Natural killer cell (primary cell): ENCODE measurements around the gene P2RX3. TPM values are rescaled to one million over a fixed set of nuclear protein-coding genes. Genes with fewer than 3 reads are reported as not detected.

Source experiments
- ATAC-seq, 3 donors: fragments of 150-1000 bp in 2 of 3; fragments of 200-7000 bp in 1 of 3; cut with Tn5 transposase; 1 replicate in 1 of 3; 2 replicates in 2 of 3; pipeline ENCODE4 v1.10.0; 2021; ENCODE audit warnings: mild to moderate bottlenecking in 2 of 3, moderate library complexity in 2 of 3
- DNase-seq, 2 donors: peaks; one replicate each; pipeline versions ENCODE4 v3.0.0 to v3.0.0-alpha.2; 2013 to 2021; ENCODE audit warnings: mixed read lengths in 1 of 2
- H3K27ac ChIP-seq: one replicate; pipeline ENCODE4 v1.5.1; 2013; ENCODE audit warnings: mild to moderate bottlenecking, low read length
- H3K27me3 ChIP-seq: one replicate; pipeline ENCODE4 v1.6.1; 2013; ENCODE audit warnings: low read length; ENCODE audit not compliant: control insufficient read depth, insufficient read depth
- H3K36me3 ChIP-seq: one replicate; pipeline ENCODE4 v1.6.1; 2013; ENCODE audit warnings: low read length; ENCODE audit not compliant: control insufficient read depth, insufficient read depth
- H3K4me1 ChIP-seq: one replicate; pipeline ENCODE4 v1.6.1; 2013; ENCODE audit warnings: low read length; ENCODE audit not compliant: control insufficient read depth, insufficient read depth
- H3K4me3 ChIP-seq: one replicate; pipeline ENCODE4 v1.5.1; 2013; ENCODE audit warnings: low read length
- H3K9me3 ChIP-seq: one replicate; pipeline ENCODE4 v1.6.1; 2013; ENCODE audit warnings: low read length; ENCODE audit not compliant: control insufficient read depth, insufficient read depth
- H3K27ac Mint-ChIP-seq, 2 donors: one replicate each; pipeline ENCODE4 v1.8.0; 2022; ENCODE audit warnings: mild to moderate bottlenecking in 2 of 2, mixed read lengths in 2 of 2, moderate library complexity in 1 of 2
- H3K27me3 Mint-ChIP-seq, 2 donors: one replicate each; pipeline ENCODE4 v1.8.0; 2022; ENCODE audit warnings: low read depth in 2 of 2, mixed read lengths in 2 of 2
- H3K36me3 Mint-ChIP-seq: one replicate; pipeline ENCODE4 v1.8.0; 2022; ENCODE audit warnings: mixed read lengths
- H3K4me1 Mint-ChIP-seq, 2 donors: one replicate each; pipeline ENCODE4 v1.8.0; 2022; ENCODE audit warnings: mixed read lengths in 2 of 2
- H3K4me3 Mint-ChIP-seq: one replicate; pipeline ENCODE4 v1.8.0; 2022; ENCODE audit warnings: mild to moderate bottlenecking, moderate library complexity, mixed read lengths
- H3K9me3 Mint-ChIP-seq, 2 donors: one replicate each; pipeline ENCODE4 v1.8.0; 2022; ENCODE audit warnings: mixed read lengths in 2 of 2
- WGBS: methylation state at CpG from one replicate; pipeline ENCODE4 v1.1.7; 2013; ENCODE audit warnings: missing lambda C conversion rate; ENCODE audit not compliant: insufficient coverage; 5-methylcytosine and 5-hydroxymethylcytosine counted together
- intact Hi-C: fragments of 100-400 bp; cut with micrococcal nuclease; formaldehyde crosslinking; loops from one replicate; pipeline ENCODE4 v1.14.2; 2022
- total RNA-seq, 4 donors: library from RNA; stranded (reverse); fragments of 120-200 nt in 1 of 4; gene quantifications; one replicate each; pipeline versions ENCODE4 v1.2.3 to v1.2.4, GENCODE V29; 2013 to 2022
- TF ChIP-seq, protein P1 (sequence below): fragments of 200-600 bp; IDR thresholded peaks from one replicate; pipeline ENCODE4 v1.8.0; 2022; ENCODE audit warnings: antibody characterized with exemption

Gene P2RX3
- total RNA-seq, 3 donors from 2014 or later (not counting 1 experiment from before 2014, with no cell fraction given), result not detected

DNA sequence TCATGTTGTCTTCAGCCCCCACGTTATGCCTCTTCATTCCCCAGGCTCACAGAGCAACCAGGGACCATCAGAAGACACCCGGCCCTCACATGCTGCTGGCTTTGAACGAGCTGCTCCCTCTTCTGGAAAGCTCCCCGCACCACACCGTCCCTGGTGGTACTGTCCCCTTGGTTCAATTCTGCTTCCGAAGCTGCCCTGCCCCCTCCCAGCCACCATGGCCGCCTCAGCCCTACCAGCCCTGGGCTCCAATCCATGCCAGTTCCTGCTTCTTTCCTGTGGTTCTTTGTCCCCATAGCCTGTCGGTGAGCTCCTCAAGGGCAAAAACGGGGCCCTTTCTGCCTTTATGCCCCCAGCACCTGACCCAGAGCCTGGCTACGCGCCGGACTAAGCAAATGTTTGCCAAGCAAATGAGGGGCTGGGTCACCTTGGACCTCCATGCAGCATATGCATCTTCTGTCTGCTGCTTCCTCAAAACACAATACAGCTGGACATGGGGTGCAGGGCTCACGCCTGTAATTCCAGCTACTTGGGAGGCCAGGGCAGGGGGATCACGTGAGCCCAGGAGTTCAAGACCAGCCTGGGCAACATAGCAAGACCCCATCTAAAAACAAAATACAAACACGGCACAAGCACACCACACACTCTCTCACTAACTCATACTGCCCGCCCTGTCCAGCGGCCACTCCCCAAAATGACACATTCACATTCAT lies 34.7 kb upstream of the P2RX3 start:
- Mint-ChIP-seq H3K4me1 (no peaks in the 10 kb centered on the region), H3K4me3 (no peak overlapping the region), H3K36me3 (no peaks in the 10 kb centered on the region), H3K9me3 (no peaks in the 10 kb centered on the region), H3K27ac (no peak overlapping the region), H3K27me3 (no peaks in the 10 kb centered on the region)
- peaks cover 5% of the 10 kb centered on the region for H3K9me3 ChIP-seq
- no peak overlapping the region for H3K27ac ChIP-seq
- H3K36me3 ChIP-seq, result no peaks in the 10 kb centered on the region
- intact Hi-C loops, result no loop called here
- ATAC-seq, result no peak
- DNase-seq, result no peak
- H3K4me1 ChIP-seq, result no peaks in the 10 kb centered on the region
- H3K27me3 ChIP-seq, result no peaks in the 10 kb centered on the region
- H3K4me3 ChIP-seq, result no peak overlapping the region
- 91% methylated on average over 17 of the region's 17 CpGs for WGBS
- TF ChIP-seq, protein P1, sequence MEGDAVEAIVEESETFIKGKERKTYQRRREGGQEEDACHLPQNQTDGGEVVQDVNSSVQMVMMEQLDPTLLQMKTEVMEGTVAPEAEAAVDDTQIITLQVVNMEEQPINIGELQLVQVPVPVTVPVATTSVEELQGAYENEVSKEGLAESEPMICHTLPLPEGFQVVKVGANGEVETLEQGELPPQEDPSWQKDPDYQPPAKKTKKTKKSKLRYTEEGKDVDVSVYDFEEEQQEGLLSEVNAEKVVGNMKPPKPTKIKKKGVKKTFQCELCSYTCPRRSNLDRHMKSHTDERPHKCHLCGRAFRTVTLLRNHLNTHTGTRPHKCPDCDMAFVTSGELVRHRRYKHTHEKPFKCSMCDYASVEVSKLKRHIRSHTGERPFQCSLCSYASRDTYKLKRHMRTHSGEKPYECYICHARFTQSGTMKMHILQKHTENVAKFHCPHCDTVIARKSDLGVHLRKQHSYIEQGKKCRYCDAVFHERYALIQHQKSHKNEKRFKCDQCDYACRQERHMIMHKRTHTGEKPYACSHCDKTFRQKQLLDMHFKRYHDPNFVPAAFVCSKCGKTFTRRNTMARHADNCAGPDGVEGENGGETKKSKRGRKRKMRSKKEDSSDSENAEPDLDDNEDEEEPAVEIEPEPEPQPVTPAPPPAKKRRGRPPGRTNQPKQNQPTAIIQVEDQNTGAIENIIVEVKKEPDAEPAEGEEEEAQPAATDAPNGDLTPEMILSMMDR, result no peak

DNA sequence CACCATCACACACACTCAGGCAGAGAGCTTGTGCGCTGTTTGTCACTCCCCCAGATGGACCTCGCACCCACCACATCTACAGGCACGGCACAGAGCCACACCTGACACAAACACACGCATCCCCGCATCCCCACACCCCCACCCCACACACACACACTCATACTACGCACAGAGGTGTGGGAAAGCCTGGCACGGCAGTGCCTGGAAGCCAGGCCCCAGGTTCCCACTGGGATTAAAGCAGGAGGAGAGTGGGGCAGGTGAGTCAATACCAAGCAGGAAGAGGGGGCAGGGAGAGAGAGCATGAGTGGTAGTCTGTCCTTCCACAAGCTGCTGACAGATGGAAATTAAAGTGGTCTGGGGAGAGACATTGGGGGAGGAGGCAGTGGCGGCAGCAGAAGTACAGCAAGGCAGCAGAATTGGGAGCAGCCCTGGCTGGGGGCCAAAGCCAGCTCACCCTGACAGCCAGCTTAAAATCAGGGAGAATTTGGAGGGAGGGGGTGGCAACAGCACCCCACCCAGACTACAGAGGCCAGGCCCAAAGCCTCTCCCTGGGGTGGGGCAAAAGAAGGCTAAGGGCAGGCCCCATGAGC lies 34.1 kb upstream of the P2RX3 start:
- H3K9me3 ChIP-seq, result peaks cover 4% of the 10 kb centered on the region
- Mint-ChIP-seq H3K4me1 (no peaks in the 10 kb centered on the region), H3K4me3 (no peak overlapping the region), H3K27ac (no peak overlapping the region), H3K36me3 (no peaks in the 10 kb centered on the region), H3K27me3 (no peaks in the 10 kb centered on the region), H3K9me3 (no peaks in the 10 kb centered on the region)
- H3K4me3 ChIP-seq, result no peak overlapping the region
- H3K27me3 ChIP-seq, result no peaks in the 10 kb centered on the region
- no peak for DNase-seq
- WGBS, result 89% methylated on average over 8 of the region's 8 CpGs
- H3K36me3 ChIP-seq, result no peaks in the 10 kb centered on the region
- intact Hi-C loops, result no loop called here
- no peak overlapping the region for H3K27ac ChIP-seq
- ATAC-seq, result no peak
- no peaks in the 10 kb centered on the region for H3K4me1 ChIP-seq
- TF ChIP-seq, protein P1, result no peak

GRCh38 chr11:57305523-57305922 lies 32.6 kb upstream of the P2RX3 start:
- no peaks in the 10 kb centered on the region for H3K4me1 ChIP-seq
- H3K27me3 ChIP-seq, result no peaks in the 10 kb centered on the region
- Mint-ChIP-seq H3K9me3 (no peaks in the 10 kb centered on the region), H3K36me3 (no peaks in the 10 kb centered on the region), H3K27me3 (no peaks in the 10 kb centered on the region), H3K27ac (no peak overlapping the region), H3K4me1 (peaks cover 0 to 10% of the 10 kb centered on the region in 2 donors), H3K4me3 (no peak overlapping the region)
- no peaks in the 10 kb centered on the region for H3K36me3 ChIP-seq
- DNase-seq (no peak), ATAC-seq (no peak)
- TF ChIP-seq, protein P1, result no peak
- no peaks in the 10 kb centered on the region for H3K9me3 ChIP-seq
- no peak overlapping the region for H3K4me3 ChIP-seq
- WGBS, result 93% methylated on average over 8 of the region's 8 CpGs
- intact Hi-C loops, result no loop called here
- H3K27ac ChIP-seq, result no peak overlapping the region
